GM21529 (cell line): ENCODE results near the gene CBL.
"Not testable (repeated sequence)": the region's sequence is repeated elsewhere in the genome, so short reads cannot be mapped to it uniquely, and the experiment has no call there.

Source experiments
- ATAC-seq: cut with Tn5 transposase; IDR thresholded peaks from one replicate; pipeline ENCODE4 v1.9.1; 2021; ENCODE audit not compliant: unreplicated experiment

Gene CBL

GRCh38 chr11:119207415-119207960 lies 1.3 kb downstream of the CBL start:
- ATAC-seq, result no peak

DNA sequence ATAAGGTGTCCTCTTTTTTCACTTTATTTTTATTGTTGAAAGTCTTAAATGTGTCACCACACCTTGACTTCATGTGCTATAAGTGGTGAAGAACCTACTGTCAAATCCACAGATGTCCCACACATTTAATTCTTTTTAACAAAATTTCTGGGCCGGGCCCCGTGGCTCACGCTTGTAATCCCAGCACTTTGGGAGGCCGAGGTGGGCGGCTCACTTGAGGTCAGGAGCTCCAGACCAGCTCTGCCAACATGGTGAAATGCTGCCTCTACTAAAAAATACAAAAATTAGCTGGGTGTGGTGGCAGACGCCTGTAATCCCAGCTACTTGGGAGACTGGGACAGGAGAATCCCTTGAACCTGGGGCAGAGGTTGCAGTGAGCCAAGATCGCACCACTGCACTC lies 3.0 kb downstream of the CBL start:
- ATAC-seq, result no peak

GRCh38 chr11:119210050-119210449 lies 3.9 kb downstream of the CBL start:
- ATAC-seq, result no peak

DNA sequence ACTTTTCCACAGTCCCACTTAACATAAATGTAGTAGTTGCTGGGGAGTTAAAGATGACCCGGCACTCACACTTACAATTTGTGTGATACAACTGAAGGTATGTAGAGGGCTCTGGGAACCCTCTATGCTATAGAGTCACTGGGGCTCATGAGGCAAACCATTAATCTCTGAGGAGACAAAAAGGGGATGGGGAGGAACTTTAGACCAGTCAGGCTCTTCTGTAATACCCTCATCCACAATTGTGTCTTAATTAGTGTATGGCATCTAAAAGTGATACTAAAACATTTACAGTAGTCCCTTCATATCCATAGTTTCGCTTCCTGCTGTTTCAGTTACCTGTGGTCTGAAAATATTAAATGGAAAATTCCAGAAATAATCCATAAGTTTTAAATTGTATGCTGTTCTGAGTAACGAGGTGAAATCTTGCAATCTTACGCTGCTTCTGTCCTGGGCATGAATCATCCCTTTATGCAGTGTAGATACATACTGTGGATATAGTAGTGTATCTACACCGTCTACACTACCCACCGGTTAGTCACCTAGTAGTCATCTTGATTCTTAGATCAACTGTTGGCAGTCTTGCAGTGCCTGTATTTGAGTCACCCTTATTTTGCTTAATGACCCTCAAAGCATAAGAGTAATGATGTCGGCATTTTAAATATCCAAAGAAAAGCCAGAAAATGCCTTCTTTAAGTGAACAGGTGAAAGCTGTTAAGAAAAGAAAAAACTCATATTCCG lies 12.2 kb downstream of the CBL start:
- no peak for ATAC-seq

DNA sequence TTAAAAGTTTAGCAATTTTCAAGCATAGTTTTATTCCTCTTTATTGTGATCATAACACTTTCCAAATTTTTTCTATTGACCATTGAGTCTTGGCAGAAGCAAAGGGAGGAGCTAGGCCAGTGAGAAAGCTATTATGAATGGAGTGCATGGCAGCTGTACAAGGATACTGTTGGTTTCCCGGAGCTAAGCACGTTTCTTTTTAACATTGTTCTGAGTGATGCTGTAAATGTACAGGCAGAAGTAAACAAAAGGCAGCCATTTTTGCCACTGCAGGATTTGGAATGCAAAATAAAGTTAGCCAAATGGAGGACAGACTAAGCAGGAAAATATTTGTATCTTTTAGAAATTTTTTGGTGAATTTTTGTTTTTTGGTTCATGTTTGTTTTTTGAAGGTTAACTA lies 16.2 kb downstream of the CBL start:
- no peak for ATAC-seq

DNA sequence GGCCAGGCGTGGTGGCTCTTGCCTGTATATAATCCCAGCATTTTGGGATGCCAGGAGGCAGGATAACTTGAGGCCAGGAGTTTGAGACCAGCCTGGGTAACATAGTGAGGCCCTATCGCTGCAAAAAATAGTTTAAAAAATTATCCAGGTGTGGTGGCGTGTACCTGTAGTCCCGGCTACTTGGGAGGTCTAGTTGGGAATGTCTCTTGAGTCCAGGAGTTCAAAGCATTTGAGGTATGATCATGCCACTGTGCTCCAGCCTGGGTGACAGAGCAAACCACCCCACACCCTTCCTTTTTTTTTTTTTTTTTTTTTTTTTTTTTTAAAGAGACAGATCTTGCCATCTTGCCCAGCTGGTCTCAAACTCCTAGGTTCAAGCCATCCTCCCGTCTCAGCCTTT lies 16.8 kb downstream of the CBL start:
- ATAC-seq, result no peak

GRCh38 chr11:119223856-119224255 lies 17.7 kb downstream of the CBL start:
- no peak for ATAC-seq

DNA sequence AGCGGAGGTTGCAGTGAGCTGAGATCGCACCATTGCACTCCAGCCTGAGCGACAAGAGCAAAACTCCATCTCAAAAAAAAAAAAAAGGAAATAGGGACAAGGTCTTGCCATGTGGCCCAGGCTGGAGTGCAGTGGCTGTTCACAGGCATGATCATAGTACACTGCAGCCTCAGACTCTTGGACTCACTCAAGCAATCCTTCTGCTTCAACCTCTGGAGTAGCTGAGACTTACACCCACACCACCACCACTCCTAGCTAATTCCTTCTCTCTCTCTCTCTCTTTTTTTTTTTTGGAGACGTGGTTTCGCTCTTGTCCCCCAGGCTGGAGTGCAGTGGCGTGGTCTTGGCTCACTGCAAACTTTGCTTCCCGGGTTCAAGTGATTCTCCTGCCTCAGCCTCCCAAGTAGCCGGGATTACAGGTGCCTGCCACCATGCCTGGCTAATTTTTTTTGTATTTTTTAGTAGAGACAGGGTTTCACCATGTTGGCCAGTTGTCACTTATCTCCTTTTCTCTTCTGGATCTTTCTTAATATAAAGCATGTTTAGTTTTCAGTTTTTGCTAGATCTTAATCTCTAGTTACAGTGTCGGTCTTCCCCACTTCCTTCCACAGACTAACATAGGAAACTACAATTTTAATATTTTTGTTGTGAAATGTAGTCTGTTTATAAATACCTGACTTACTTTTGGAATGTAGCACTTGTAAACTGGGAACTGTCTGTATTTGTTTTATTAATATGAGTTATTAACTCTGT lies 22.6 kb downstream of the CBL start:
- not testable (repeated sequence) for ATAC-seq

- no peak for ATAC-seq
Measured at GRCh38 chr11:119229288-119229672, 23.1 kb downstream of the CBL start.

DNA sequence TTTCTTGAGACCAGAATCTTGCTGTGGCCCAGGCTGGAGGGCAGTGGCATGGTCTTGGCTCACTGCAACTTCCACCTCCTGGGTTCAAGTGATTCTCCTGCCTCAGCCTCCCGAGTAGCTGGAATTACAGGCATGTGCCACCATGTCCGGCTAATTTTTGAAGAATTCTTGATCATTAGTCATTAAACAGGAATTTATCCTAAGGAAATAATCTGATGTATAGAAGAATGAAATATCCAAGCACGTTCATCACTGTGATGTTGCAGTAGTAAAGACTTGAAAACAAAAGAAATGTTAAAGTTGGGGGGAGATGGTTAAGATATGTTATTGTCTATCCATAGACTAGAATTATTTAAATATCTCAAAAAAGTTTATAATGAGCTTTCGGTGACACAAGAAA lies 23.6 kb downstream of the CBL start:
- no peak for ATAC-seq

DNA sequence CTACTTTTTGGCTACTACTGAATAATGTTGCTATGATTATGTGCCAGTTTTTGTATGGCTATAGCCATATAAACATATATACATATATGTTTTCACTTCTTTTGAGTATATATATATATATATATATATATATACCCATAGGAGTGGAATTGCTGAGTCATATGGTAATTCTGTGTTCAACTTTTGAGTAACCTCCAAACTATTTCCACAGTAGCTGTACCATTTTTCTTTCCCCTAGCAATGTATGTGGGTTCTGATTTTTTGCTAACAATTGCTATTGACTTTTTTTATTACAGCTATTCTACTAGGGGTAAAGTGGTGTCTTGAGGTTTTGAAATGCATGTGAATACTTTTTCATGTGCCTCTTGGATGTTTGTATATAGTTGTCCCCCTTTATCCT lies 30.4 kb downstream of the CBL start:
- ATAC-seq, result no peak

GRCh38 chr11:119236891-119237290 lies 30.8 kb downstream of the CBL start:
- no peak for ATAC-seq

GRCh38 chr11:119237515-119237914 lies 31.4 kb downstream of the CBL start:
- no peak for ATAC-seq

GRCh38 chr11:119248750-119249670 lies 42.9 kb downstream of the CBL start:
- no peak for ATAC-seq

GRCh38 chr11:119249671-119250010 lies 43.5 kb downstream of the CBL start:
- ATAC-seq, result no peak

DNA sequence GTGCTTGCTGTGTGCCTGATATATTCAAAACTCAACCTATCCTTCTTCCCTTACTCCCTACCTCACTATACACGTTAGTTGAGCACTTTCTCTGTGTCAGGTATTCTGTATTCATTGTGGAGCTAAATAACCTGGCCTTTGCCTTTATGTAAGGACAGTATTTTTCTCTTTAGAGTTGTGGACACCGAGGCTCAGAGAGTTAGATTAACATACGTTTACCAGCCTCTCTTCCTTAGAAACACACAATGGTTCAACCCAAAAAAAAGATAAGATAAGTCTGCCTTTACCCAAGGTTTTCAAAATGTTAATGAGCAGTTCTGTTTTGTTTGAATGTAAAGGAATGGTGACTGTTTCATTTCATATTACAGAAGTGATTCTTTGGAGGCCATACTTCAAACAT lies 45.0 kb downstream of the CBL start:
- ATAC-seq, result no peak

- no peak for ATAC-seq
Measured at GRCh38 chr11:119254239-119254638, 48.1 kb downstream of the CBL start.

DNA sequence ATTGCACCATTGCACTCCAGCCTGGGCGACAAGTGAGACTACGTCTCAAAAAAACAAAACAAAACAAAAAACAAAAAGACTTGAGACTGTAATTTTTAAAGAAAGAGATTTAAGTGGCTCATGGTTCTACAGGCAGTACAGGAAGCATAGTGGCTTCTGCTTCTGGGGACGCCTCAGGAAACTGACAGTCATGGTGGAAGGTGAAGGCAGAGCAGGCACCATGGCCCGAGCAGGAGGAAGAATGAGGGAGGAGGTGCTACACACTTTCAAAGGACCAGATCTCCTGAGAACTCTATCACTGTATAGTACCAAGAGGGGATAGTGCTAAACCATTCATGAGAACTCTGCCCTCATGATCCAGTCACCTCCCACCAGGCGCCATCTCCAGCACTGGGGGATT lies 52.0 kb downstream of the CBL start:
- ATAC-seq, result no peak

DNA sequence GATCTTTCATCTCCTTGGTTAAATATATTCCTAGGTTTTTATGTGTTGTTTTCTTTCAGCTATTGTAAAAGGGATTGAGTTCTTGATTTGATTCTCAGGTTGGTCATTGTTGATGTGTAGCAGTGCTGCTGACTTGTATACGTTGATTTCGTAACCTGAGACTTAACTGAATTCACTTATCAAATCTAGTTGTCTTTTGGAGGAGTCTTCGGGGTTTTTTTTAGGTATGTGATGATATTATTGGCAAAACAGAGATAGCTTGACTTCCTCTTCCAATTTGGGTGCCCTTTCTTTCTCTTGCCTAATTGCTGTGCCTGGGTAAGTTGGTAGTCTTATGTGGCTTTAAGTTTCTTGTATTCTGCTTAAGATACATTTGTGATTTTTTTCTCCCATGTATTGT lies 52.8 kb downstream of the CBL start:
- no peak for ATAC-seq

DNA sequence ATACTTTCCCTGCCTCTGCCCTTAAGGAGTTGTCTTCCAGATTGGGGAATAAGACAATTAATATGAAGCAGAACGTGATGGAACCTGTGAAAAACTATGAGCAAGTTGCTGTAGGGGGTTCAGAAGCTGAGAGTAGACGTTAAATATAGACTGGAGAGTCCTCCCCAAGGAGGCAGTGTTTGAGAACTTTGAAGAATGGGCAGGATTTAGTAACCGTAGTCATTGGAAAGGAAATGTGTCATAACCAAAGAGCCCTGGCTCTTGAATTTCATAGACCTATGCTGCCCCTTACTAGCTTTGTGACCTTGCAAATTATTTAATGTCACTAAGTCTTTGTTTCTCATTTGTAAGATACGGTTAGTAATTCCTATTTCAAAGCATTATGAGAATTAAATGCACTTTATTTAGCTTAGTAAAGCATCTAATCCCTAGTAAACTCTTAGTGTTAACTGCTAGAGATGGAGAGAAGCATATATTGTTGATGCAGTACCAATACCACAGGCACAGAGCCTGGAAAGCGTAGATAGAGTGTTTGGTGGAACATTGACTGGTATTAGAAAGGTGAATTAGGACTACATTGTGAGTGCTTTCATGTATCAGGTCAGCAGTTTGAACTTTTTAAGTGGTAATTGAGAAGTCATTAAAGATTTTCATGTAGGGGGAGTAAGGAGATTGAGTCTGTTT lies 56.7 kb downstream of the CBL start:
- ATAC-seq, result peak; percentile 43
